ENCODE data around the gene SEMA4B.
A peak's percentile ranks its signal among the peaks of the same experiment; 100 is the strongest.
"Not testable (repeated sequence)": the region's sequence is repeated elsewhere in the genome, so short reads cannot be mapped to it uniquely, and the experiment has no call there.

Gene SEMA4B

GRCh38 chr15:90184119-90184785 lies 16.9 kb upstream of the SEMA4B start:
- Histone ChIP-seq H3K27ac (peak overlapping the region; percentile 89 to 95), H3K4me3 (peak overlapping the region; percentile 79)
- TF ChIP-seq, protein P1, sequence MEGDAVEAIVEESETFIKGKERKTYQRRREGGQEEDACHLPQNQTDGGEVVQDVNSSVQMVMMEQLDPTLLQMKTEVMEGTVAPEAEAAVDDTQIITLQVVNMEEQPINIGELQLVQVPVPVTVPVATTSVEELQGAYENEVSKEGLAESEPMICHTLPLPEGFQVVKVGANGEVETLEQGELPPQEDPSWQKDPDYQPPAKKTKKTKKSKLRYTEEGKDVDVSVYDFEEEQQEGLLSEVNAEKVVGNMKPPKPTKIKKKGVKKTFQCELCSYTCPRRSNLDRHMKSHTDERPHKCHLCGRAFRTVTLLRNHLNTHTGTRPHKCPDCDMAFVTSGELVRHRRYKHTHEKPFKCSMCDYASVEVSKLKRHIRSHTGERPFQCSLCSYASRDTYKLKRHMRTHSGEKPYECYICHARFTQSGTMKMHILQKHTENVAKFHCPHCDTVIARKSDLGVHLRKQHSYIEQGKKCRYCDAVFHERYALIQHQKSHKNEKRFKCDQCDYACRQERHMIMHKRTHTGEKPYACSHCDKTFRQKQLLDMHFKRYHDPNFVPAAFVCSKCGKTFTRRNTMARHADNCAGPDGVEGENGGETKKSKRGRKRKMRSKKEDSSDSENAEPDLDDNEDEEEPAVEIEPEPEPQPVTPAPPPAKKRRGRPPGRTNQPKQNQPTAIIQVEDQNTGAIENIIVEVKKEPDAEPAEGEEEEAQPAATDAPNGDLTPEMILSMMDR (IDR thresholded peaks at IDR 0.05): no peak
- peak; percentile 93 for DNase-seq (ENCODE audit: low spot score)

DNA sequence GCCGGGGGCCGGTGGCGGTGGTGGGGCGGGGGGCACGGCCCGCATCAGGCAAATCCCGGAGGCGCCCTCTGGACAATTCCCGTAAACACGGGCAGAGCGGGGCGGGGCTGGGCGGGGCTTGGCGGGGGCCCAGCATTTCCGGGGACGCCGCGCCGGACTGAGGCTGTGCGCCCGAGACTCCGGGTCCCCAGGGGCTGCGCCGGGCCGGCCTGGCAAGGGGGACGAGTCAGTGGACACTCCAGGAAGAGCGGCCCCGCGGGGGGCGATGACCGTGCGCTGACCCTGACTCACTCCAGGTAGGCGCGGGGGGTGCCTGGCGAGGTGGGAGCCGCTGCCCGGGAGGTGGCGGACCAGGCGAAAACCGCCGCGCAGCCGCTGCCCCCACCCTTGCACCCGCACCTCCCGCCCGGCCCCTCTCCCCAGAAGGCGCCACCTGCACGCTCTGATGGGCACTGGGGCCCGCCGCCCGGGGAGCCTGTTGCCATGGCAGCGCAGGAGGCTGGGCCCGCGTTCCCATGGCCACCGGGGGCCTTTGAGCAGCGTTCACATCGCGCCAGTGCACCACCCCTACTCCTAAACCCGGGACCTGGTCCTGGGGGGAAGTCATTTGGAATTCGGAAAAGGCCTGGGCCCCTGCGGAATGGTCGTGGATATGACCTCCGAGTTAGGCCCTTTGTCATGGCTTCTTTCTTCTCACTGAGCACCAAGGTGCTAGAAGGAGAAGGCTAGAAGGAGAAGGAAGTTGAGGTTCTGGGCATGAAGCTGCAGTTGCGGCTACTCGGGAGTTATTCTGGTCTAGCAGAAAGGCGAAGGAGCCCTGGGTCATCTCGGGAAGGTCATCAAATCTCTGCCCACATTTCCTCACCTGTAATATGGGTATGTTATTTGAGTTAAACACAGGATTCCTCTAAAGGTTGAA lies 16.1 kb upstream of the SEMA4B start:
- peak; percentile 80 for DNase-seq (ENCODE audit: low spot score)
- H3K4me3 ChIP-seq: peak overlapping the region; percentile 79
- TF ChIP-seq, protein P1 (IDR thresholded peaks at IDR 0.05): no peak
- peak overlapping the region; percentile 89 to 95 for H3K27ac ChIP-seq

GRCh38 chr15:90187257-90187868 lies 13.8 kb upstream of the SEMA4B start:
- H3K4me3 ChIP-seq: no peak overlapping the region
- no peak for DNase-seq (ENCODE audit: low spot score)
- H3K27ac ChIP-seq: peak overlapping the region; percentile 24 to 42
- TF ChIP-seq, protein P1 (IDR thresholded peaks at IDR 0.05): no peak

DNA sequence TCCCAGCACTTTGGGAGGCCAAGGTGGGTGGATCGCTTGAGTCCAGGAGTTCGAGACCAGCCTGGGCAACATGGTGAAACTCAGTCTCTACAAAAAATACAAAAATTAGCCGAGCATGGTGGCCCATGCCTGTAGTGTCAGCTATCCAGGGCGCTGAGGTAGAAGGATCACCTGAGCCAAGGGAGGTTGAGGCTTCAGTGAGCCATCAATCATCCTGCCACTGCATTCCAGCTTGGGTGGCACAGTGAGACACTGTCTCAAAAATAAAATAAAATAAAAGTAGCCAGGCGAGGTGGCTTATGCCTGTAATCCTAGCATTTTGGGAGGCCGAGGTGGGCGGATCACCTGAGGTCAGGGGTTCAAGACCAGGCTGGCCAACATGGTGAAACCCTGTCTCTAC lies 13.1 kb upstream of the SEMA4B start:
- not testable (repeated sequence) for DNase-seq (ENCODE audit: low spot score); H3K27ac ChIP-seq; H3K4me3 ChIP-seq

- TF ChIP-seq, protein P1 (IDR thresholded peaks at IDR 0.05): no peak
- H3K27ac ChIP-seq: no peak overlapping the region
- DNase-seq (ENCODE audit: low spot score): no peak
- H3K4me3 ChIP-seq: no peak overlapping the region
Measured at GRCh38 chr15:90188914-90189748, 12.0 kb upstream of the SEMA4B start.

- DNase-seq (ENCODE audit: low spot score): no peak
- TF ChIP-seq, protein P1 (IDR thresholded peaks at IDR 0.05): no peak
- Histone ChIP-seq H3K4me3 (no peak overlapping the region), H3K27ac (peak overlapping the region in 1 of 2 donors; percentile 22)
Measured at GRCh38 chr15:90189781-90190467, 11.2 kb upstream of the SEMA4B start.
